IMR-90 (cell line): Measurements from ENCODE around the gene DNAH9. TPM values are rescaled to one million over a fixed set of nuclear protein-coding genes. Genes with fewer than 3 reads are reported as not detected.

Experiments used
- ATAC-seq: fragments of 200-7000 bp; cut with Tn5 transposase; 2 replicates; pipeline ENCODE4 v1.9.1; 2020; ENCODE audit warnings: low read depth, mild to moderate bottlenecking, moderate library complexity
- BruUV-seq: library from RNA; stranded (reverse); fragments of 400-500 nt; replicated peaks from 2 replicates; lab custom pipeline; 2021; lab: Mats Ljungman, UMichigan
- CTCF ChIA-PET: fragments of 300-600 bp; formaldehyde crosslinking; extraction: SDS; loops from one replicate; lab custom pipeline; 2021; ENCODE audit warnings: antibody characterized with exemption; lab: Yijun Ruan, JAX
- POLR2A ChIA-PET: fragments of 300-600 bp; sonication (Branson Sonifier 250); formaldehyde crosslinking; loops from one replicate; lab custom pipeline; 2022; ENCODE audit warnings: antibody characterized with exemption; ENCODE audit not compliant: unreplicated experiment; lab: Charles Lee
- DNase-seq: peaks from one replicate; pipeline ENCODE4 v3.0.0; 2013
- H2AFZ ChIP-seq: replicated peaks from 2 replicates; pipeline ENCODE3; 2013; ENCODE audit warnings: low read length, mild to moderate bottlenecking; ENCODE audit not compliant: poor library complexity
- H2AK5ac ChIP-seq: 2 replicates; pipeline ENCODE4 v1.6.1; 2013; ENCODE audit warnings: low read depth, low read length, inconsistent platforms
- H2AK9ac ChIP-seq: replicated peaks from 2 replicates; pipeline ENCODE3; 2013; ENCODE audit warnings: mild to moderate bottlenecking, low read depth, low read length, moderate library complexity; ENCODE audit not compliant: poor library complexity
- H2BK120ac ChIP-seq: 2 replicates; pipeline ENCODE4 v1.6.1; 2013; ENCODE audit warnings: low read depth, low read length, inconsistent platforms
- H2BK15ac ChIP-seq: 3 replicates; pipeline ENCODE4 v1.6.1; 2013; ENCODE audit warnings: low read depth, low read length, inconsistent platforms
- H2BK20ac ChIP-seq: 2 replicates; pipeline ENCODE4 v1.6.1; 2013; ENCODE audit warnings: low read depth, mild to moderate bottlenecking, inconsistent platforms, low read length, moderate library complexity
- H2BK5ac ChIP-seq: 2 replicates; pipeline ENCODE4 v1.6.1; 2013; ENCODE audit warnings: mild to moderate bottlenecking, low read depth, low read length, inconsistent platforms; ENCODE audit not compliant: poor library complexity, severe bottlenecking
- H3K14ac ChIP-seq: replicated peaks from 2 replicates; pipeline ENCODE4 v1.6.1; 2013; ENCODE audit warnings: low read depth, low read length, inconsistent platforms
- H3K18ac ChIP-seq: 2 replicates; pipeline ENCODE4 v1.6.1; 2013; ENCODE audit warnings: low read depth, low read length, control low read depth
- H3K23ac ChIP-seq: 2 replicates; pipeline ENCODE4 v1.6.1; 2013; ENCODE audit warnings: low read depth, low read length, inconsistent platforms
- H3K27ac ChIP-seq: 2 replicates; pipeline ENCODE4 v1.5.1; 2013; ENCODE audit warnings: mild to moderate bottlenecking, control low read depth, low read length; ENCODE audit not compliant: insufficient read depth
- H3K27me3 ChIP-seq: 2 replicates; pipeline ENCODE4 v1.6.1; 2013; ENCODE audit warnings: low read length; ENCODE audit not compliant: control insufficient read depth, insufficient read depth
- H3K36me3 ChIP-seq: 2 replicates; pipeline ENCODE4 v1.6.1; 2013; ENCODE audit warnings: low read length, mixed read lengths; ENCODE audit not compliant: control insufficient read depth, insufficient read depth
- H3K4ac ChIP-seq: 2 replicates; pipeline ENCODE4 v1.6.1; 2013; ENCODE audit warnings: low read depth, low read length, inconsistent platforms
- H3K4me1 ChIP-seq: 2 replicates; pipeline ENCODE4 v1.6.1; 2013; ENCODE audit warnings: low read length, mixed read lengths; ENCODE audit not compliant: control insufficient read depth, insufficient read depth
- H3K4me2 ChIP-seq: 2 replicates; pipeline ENCODE4 v1.6.1; 2013; ENCODE audit warnings: low read depth, mild to moderate bottlenecking, control low read depth, low read length, moderate library complexity
- H3K4me3 ChIP-seq: 2 replicates; pipeline ENCODE4 v1.5.1; 2013; ENCODE audit warnings: low read depth, mild to moderate bottlenecking, control low read depth, low read length, moderate library complexity; ENCODE audit not compliant: insufficient read depth
- H3K56ac ChIP-seq: 2 replicates; pipeline ENCODE4 v1.6.1; 2013; ENCODE audit warnings: low read length, inconsistent platforms; ENCODE audit not compliant: insufficient read depth; ENCODE audit errors: extremely low read depth
- H3K79me1 ChIP-seq, 2 experiments: 2 replicates each; pipeline ENCODE4 v1.6.1; 2013; ENCODE audit warnings: low read length in 2 of 2, inconsistent platforms in 1 of 2, low read depth in 1 of 2
- H3K9ac ChIP-seq: 2 replicates; pipeline ENCODE4 v1.6.1; 2013; ENCODE audit warnings: low read depth, low read length, control low read depth
- H3K9me1 ChIP-seq: 2 replicates; pipeline ENCODE4 v1.6.1; 2013; ENCODE audit warnings: low read length, inconsistent platforms; ENCODE audit not compliant: insufficient read depth
- H3K9me3 ChIP-seq: 2 replicates; pipeline ENCODE4 v1.6.1; 2013; ENCODE audit warnings: low read length; ENCODE audit not compliant: control insufficient read depth, insufficient read depth
- H4K20me1 ChIP-seq: 2 replicates; pipeline ENCODE4 v1.6.1; 2013; ENCODE audit warnings: low read length, inconsistent platforms; ENCODE audit not compliant: insufficient read depth
- H4K5ac ChIP-seq: 2 replicates; pipeline ENCODE4 v1.6.1; 2013; ENCODE audit warnings: mild to moderate bottlenecking, low read depth, low read length, control low read depth
- H4K8ac ChIP-seq, 2 experiments: 2 replicates each; pipeline ENCODE4 v1.6.1; 2013; ENCODE audit warnings: low read depth in 2 of 2, low read length in 2 of 2, control low read depth in 1 of 2, inconsistent platforms in 1 of 2
- H4K91ac ChIP-seq: 2 replicates; pipeline ENCODE4 v1.6.1; 2013; ENCODE audit warnings: low read depth, low read length, inconsistent platforms; ENCODE audit not compliant: insufficient read depth
- BHLHE40 ChIP-seq: fragments of 150-350 bp; IDR thresholded peaks from 2 replicates; pipeline ENCODE4 v1.6.1; 2016; ENCODE audit warnings: mild to moderate bottlenecking, low read depth, low read length
- CEBPB ChIP-seq: IDR thresholded peaks from 2 replicates; pipeline ENCODE4 v1.6.1; 2012; ENCODE audit warnings: low read depth, low read length, improper control_type of control experiment
- CHD1 ChIP-seq: IDR thresholded peaks from 2 replicates; pipeline ENCODE4 v1.6.1; 2012; ENCODE audit warnings: low read depth, low read length, improper control_type of control experiment
- FOS ChIP-seq: fragments of 150-350 bp; IDR thresholded peaks from 2 replicates; pipeline ENCODE4 v1.6.1; 2016; ENCODE audit warnings: low read depth, low read length
- MAFK ChIP-seq: IDR thresholded peaks from 2 replicates; pipeline ENCODE4 v1.6.1; 2012; ENCODE audit warnings: low read depth, low read length, improper control_type of control experiment
- MAZ ChIP-seq: IDR thresholded peaks from 2 replicates; pipeline ENCODE4 v1.6.1; 2012; ENCODE audit warnings: low read depth, mild to moderate bottlenecking, low read length, improper control_type of control experiment, moderate library complexity, borderline replicate concordance
- POLR2A ChIP-seq: IDR thresholded peaks from 2 replicates; pipeline ENCODE4 v1.6.1; 2012; ENCODE audit warnings: mild to moderate bottlenecking, low read depth, low read length
- RAD21 ChIP-seq: IDR thresholded peaks from 2 replicates; pipeline ENCODE4 v1.6.1; 2012; ENCODE audit warnings: low read length, improper control_type of control experiment
- RFX5 ChIP-seq: IDR thresholded peaks from 2 replicates; pipeline ENCODE4 v1.8.0; 2012; ENCODE audit warnings: low read depth, mild to moderate bottlenecking, low read length, moderate library complexity
- USF2 ChIP-seq: fragments of 150-350 bp; IDR thresholded peaks from 2 replicates; pipeline ENCODE4 v1.6.1; 2017; ENCODE audit warnings: mild to moderate bottlenecking, antibody characterized with exemption, low read length, low read depth
- WGBS, 2 experiments: methylation state at CpG; one replicate each; pipeline versions ENCODE4 v1.1.5 to v1.1.7; 2013; ENCODE audit warnings: missing lambda C conversion rate in 2 of 2; ENCODE audit not compliant: insufficient read length in 1 of 2; ENCODE audit errors: extremely low coverage in 2 of 2; 5-methylcytosine and 5-hydroxymethylcytosine counted together
- dilution Hi-C: fragments of 300-500 bp; cut with HindIII; formaldehyde crosslinking; loops from one replicate; pipeline ENCODE4 v1.14.3; 2018; ENCODE audit warnings: low sequenced_read_pairs; ENCODE audit not compliant: unreplicated experiment
- in situ Hi-C: fragments of 300-500 bp; cut with MboI; formaldehyde crosslinking; loops from 3 replicates; pipeline ENCODE4 v1.14.3; 2019; ENCODE audit warnings: low sequenced_read_pairs, inconsistent platforms, mixed read lengths
- intact Hi-C: fragments of 100-400 bp; cut with micrococcal nuclease; formaldehyde crosslinking; loops from 2 replicates; pipeline ENCODE4 v1.10.0; 2022
- polyA plus RNA-seq, 3 experiments: library from polyadenylated mRNA; depleted of rRNA; stranded (reverse); fragments of >200 nt; gene quantifications; 2 replicates each; pipeline ENCODE4 v1.2.3, GENCODE V29; 2012; ENCODE audit warnings: low replicate concordance in 1 of 3
- total RNA-seq: library from RNA; depleted of rRNA; stranded (reverse); fragments of >200 nt; gene quantifications from 2 replicates; pipeline ENCODE4 v1.2.3, GENCODE V29; 2012
- TF ChIP-seq, protein P1 (sequence below): conservative IDR thresholded peaks from 2 replicates; pipeline ENCODE4 v1.5.1; 2012; ENCODE audit warnings: mild to moderate bottlenecking, low read depth, low read length, improper control_type of control experiment
- TF ChIP-seq, protein P2 (sequence below): fragments of 150-350 bp; IDR thresholded peaks from 2 replicates; pipeline ENCODE4 v1.6.1; 2016; ENCODE audit warnings: low read depth, mild to moderate bottlenecking, low read length, moderate library complexity, borderline replicate concordance

DNAH9 gene
- total and polyA plus RNA-seq, 2 of the 4 experiments (the other 2 are of a cell fraction): not detected

GRCh38 chr17:11917415-11917814, 319.1 kb downstream of the DNAH9 start:
- Histone ChIP-seq H2BK15ac (no peak overlapping the region), H4K8ac (no peak overlapping the region)
- BruUV-seq: no TSS peak

More at GRCh38 chr17:11917415-11917814, 319.1 kb downstream of the DNAH9 start:
- no peak overlapping the region for H2AK9ac ChIP-seq
- H3K4me2 ChIP-seq: no peak overlapping the region
- H2BK5ac ChIP-seq: no peak overlapping the region
- H3K14ac ChIP-seq: no peak overlapping the region
- no peaks in the 10 kb centered on the region for H3K27me3 ChIP-seq
- no peak overlapping the region for H3K4ac ChIP-seq
- WGBS, 2 experiments: 70% methylated on average over 3 of the region's 5 CpGs; no CpG with 5 or more reads in 1 of the 2 experiments
- no peaks in the 10 kb centered on the region for H4K20me1 ChIP-seq
- H3K9ac ChIP-seq: no peak overlapping the region
- POLR2A ChIA-PET: no interaction called here
- no peak for TF ChIP-seq CEBPB
- no peak for TF ChIP-seq POLR2A
- TF ChIP-seq, protein P1, sequence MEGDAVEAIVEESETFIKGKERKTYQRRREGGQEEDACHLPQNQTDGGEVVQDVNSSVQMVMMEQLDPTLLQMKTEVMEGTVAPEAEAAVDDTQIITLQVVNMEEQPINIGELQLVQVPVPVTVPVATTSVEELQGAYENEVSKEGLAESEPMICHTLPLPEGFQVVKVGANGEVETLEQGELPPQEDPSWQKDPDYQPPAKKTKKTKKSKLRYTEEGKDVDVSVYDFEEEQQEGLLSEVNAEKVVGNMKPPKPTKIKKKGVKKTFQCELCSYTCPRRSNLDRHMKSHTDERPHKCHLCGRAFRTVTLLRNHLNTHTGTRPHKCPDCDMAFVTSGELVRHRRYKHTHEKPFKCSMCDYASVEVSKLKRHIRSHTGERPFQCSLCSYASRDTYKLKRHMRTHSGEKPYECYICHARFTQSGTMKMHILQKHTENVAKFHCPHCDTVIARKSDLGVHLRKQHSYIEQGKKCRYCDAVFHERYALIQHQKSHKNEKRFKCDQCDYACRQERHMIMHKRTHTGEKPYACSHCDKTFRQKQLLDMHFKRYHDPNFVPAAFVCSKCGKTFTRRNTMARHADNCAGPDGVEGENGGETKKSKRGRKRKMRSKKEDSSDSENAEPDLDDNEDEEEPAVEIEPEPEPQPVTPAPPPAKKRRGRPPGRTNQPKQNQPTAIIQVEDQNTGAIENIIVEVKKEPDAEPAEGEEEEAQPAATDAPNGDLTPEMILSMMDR: no peak
- TF ChIP-seq FOS: no peak
- no peak for TF ChIP-seq RAD21
- TF ChIP-seq, protein P2, sequence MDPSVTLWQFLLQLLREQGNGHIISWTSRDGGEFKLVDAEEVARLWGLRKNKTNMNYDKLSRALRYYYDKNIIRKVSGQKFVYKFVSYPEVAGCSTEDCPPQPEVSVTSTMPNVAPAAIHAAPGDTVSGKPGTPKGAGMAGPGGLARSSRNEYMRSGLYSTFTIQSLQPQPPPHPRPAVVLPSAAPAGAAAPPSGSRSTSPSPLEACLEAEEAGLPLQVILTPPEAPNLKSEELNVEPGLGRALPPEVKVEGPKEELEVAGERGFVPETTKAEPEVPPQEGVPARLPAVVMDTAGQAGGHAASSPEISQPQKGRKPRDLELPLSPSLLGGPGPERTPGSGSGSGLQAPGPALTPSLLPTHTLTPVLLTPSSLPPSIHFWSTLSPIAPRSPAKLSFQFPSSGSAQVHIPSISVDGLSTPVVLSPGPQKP: no peak
- TF ChIP-seq MAZ: no peak
- no peak for TF ChIP-seq RFX5
- TF ChIP-seq CHD1: no peak
- no peak for TF ChIP-seq MAFK
- no peak for TF ChIP-seq USF2
- TF ChIP-seq BHLHE40: no peak
- dilution Hi-C loops: no loop called here
- H2AK5ac ChIP-seq: no peak overlapping the region
- H3K79me1 ChIP-seq: no peaks in the 10 kb centered on the region
- no peak overlapping the region for H3K56ac ChIP-seq
- H3K27ac ChIP-seq: no peak overlapping the region
- H3K18ac ChIP-seq: no peak overlapping the region
- H4K91ac ChIP-seq: no peak overlapping the region
- in situ Hi-C loops: no loop called here
- intact Hi-C loops: no loop called here
- H3K9me3 ChIP-seq: peaks cover 6% of the 10 kb centered on the region; the same call in 1 of the 2 replicates
- H3K36me3 ChIP-seq: no peaks in the 10 kb centered on the region
- H2BK20ac ChIP-seq: no peak overlapping the region
- H3K23ac ChIP-seq: no peak overlapping the region
- no peak for ATAC-seq
- H3K4me1 ChIP-seq: no peaks in the 10 kb centered on the region
- no peaks in the 10 kb centered on the region for H3K9me1 ChIP-seq
- H4K5ac ChIP-seq: no peak overlapping the region
- H2BK120ac ChIP-seq: no peak overlapping the region
- no peak overlapping the region for H2AFZ ChIP-seq
- DNase-seq: no peak
- CTCF ChIA-PET: no interaction called here
- H3K4me3 ChIP-seq: no peak overlapping the region
